ENCODE data around the gene SYNE2.

The SYNE2 gene

DNA sequence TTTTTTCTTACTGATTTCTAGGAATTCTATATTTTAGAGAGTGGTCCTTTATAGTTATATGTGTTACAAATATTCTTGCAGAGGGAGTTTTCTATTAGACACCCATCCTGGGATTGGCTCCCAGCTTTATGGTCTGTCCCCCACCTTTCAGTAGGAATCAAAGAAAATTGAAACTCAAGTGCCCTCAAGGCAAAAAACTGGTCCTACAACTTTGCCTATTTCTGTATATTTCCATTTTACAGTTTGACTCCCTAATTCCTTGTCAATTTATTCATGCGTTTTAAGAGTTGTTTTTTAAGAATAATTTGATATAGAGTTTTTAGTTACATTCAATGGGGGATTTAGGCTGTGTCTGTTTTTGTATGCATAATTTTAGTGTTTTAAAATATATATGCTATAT is 208.9 kb downstream of the SYNE2 start:
- Histone ChIP-seq H3K36me3 (ENCODE audit: low read length) (peaks cover 32% of the 10 kb centered on the region), H3K9me2 (replicated peaks; ENCODE audit: insufficient read depth, low read length) (no peaks in the 10 kb centered on the region), H3K9ac (ENCODE audit: low read length) (no peak overlapping the region), H3K27me3 (ENCODE audit: low read length) (no peaks in the 10 kb centered on the region), H3K27ac (ENCODE audit: low read depth, low read length) (no peak overlapping the region), H3K4me2 (ENCODE audit: low read depth, low read length, poor library complexity, severe bottlenecking) (no peak overlapping the region), H3K9me3 (ENCODE audit: insufficient read depth, low read length) (no peaks in the 10 kb centered on the region), H3F3A (ENCODE audit: insufficient read depth) (no peaks in the 10 kb centered on the region), H4K20me1 (ENCODE audit: low read depth, low read length) (no peaks in the 10 kb centered on the region), H2AFZ (ENCODE audit: low read depth, low read length, severe bottlenecking) (no peak overlapping the region), H3K4me3 (ENCODE audit: insufficient read depth, low read length, poor library complexity, severe bottlenecking) (no peak overlapping the region), H3K79me2 (ENCODE audit: insufficient read depth, low read length) (no peaks in the 10 kb centered on the region)
- TF ChIP-seq EZH2phosphoT487 (conservative IDR thresholded peaks at IDR 0.05; ENCODE audit: low read length), result no peak
- TF ChIP-seq, protein P1, sequence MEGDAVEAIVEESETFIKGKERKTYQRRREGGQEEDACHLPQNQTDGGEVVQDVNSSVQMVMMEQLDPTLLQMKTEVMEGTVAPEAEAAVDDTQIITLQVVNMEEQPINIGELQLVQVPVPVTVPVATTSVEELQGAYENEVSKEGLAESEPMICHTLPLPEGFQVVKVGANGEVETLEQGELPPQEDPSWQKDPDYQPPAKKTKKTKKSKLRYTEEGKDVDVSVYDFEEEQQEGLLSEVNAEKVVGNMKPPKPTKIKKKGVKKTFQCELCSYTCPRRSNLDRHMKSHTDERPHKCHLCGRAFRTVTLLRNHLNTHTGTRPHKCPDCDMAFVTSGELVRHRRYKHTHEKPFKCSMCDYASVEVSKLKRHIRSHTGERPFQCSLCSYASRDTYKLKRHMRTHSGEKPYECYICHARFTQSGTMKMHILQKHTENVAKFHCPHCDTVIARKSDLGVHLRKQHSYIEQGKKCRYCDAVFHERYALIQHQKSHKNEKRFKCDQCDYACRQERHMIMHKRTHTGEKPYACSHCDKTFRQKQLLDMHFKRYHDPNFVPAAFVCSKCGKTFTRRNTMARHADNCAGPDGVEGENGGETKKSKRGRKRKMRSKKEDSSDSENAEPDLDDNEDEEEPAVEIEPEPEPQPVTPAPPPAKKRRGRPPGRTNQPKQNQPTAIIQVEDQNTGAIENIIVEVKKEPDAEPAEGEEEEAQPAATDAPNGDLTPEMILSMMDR (IDR thresholded peaks at IDR 0.05; ENCODE audit: insufficient read depth, low read length, poor library complexity, severe bottlenecking), result no peak

DNA sequence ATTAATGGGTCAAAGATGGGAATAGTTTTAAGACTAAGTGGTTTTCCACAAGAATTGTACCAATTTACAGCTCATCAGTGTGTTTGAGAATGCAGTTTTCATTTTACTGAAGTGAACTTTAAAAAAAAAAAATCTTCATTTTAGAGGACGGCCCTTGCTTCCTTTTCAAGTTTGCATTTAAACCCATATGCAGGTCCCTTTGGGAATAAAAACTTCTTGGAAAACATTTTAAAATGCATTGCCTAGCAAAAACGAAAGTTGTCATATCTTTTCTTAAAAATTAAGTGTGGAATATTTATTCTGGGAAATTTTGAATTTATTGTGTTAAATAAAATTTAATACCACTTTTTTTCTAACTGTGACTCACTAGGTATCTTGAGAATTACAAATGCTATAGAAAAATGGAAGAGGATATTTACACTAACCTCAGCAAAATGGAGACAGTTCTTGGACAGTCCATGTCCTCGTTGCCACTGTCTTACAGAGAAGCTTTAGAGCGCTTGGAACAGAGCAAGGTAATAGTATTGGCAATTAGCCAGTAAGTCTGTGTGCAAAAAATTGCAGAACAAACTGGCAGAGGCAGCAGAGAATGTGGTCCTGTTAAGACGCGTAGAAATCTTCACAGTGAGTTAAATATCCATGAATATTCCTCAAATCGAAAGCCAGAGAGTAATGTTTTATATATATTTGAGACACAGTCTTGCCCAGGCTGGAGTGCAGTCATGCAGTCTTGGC is 209.7 kb downstream of the SYNE2 start:
- Histone ChIP-seq H3K9me3 (ENCODE audit: insufficient read depth, low read length) (no peaks in the 10 kb centered on the region), H3K79me2 (ENCODE audit: insufficient read depth, low read length) (no peaks in the 10 kb centered on the region), H3K27me3 (ENCODE audit: low read length) (no peaks in the 10 kb centered on the region), H3K27ac (ENCODE audit: low read depth, low read length) (no peak overlapping the region), H3K36me3 (ENCODE audit: low read length) (peaks cover 35% of the 10 kb centered on the region), H4K20me1 (ENCODE audit: low read depth, low read length) (no peaks in the 10 kb centered on the region), H3K9me2 (replicated peaks; ENCODE audit: insufficient read depth, low read length) (no peaks in the 10 kb centered on the region), H3K4me3 (ENCODE audit: insufficient read depth, low read length, poor library complexity, severe bottlenecking) (no peak overlapping the region), H3K9ac (ENCODE audit: low read length) (no peak overlapping the region), H3K4me2 (ENCODE audit: low read depth, low read length, poor library complexity, severe bottlenecking) (no peak overlapping the region), H3F3A (ENCODE audit: insufficient read depth) (no peaks in the 10 kb centered on the region), H2AFZ (ENCODE audit: low read depth, low read length, severe bottlenecking) (no peak overlapping the region)
- TF ChIP-seq EZH2phosphoT487 (conservative IDR thresholded peaks at IDR 0.05; ENCODE audit: low read length), result no peak
- TF ChIP-seq, protein P1 (IDR thresholded peaks at IDR 0.05; ENCODE audit: insufficient read depth, low read length, poor library complexity, severe bottlenecking), result no peak

DNA sequence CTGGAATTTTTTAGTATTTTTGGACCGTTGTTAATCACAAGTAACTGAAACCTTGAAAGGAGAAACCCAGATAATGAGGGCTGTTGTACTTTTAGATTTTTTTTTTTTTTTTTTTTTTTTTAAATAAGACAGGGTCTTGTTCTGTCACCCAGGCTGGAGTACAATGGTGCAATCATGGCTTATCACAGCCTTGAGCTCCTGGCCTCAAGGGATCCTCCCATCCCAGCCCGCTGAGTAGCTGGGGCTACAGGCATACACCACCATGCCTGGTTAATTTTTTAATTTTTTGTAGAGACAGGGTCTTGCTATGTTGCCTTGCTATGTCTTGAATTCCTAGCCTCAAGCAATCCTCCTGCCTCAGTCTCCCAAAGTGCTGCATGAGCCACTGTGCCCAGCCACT is 211.6 kb downstream of the SYNE2 start:
- H3K9me3 ChIP-seq (ENCODE audit: insufficient read depth, low read length), result no peaks in the 10 kb centered on the region
- H3K27me3 ChIP-seq (ENCODE audit: low read length), result no peaks in the 10 kb centered on the region
- no peak overlapping the region for H2AFZ ChIP-seq (ENCODE audit: low read depth, low read length, severe bottlenecking)
- peaks cover 42% of the 10 kb centered on the region for H3K36me3 ChIP-seq (ENCODE audit: low read length)
- H4K20me1 ChIP-seq (ENCODE audit: low read depth, low read length), result no peaks in the 10 kb centered on the region
- H3K4me2 ChIP-seq (ENCODE audit: low read depth, low read length, poor library complexity, severe bottlenecking), result no peak overlapping the region
- no peak overlapping the region for H3K9ac ChIP-seq (ENCODE audit: low read length)
- H3K27ac ChIP-seq (ENCODE audit: low read depth, low read length), result no peak overlapping the region
- H3K9me2 ChIP-seq (replicated peaks; ENCODE audit: insufficient read depth, low read length), result no peaks in the 10 kb centered on the region
- H3F3A ChIP-seq (ENCODE audit: insufficient read depth), result no peaks in the 10 kb centered on the region
- no peak overlapping the region for H3K4me3 ChIP-seq (ENCODE audit: insufficient read depth, low read length, poor library complexity, severe bottlenecking)
- TF ChIP-seq, protein P1 (IDR thresholded peaks at IDR 0.05; ENCODE audit: insufficient read depth, low read length, poor library complexity, severe bottlenecking), result no peak
- no peak for TF ChIP-seq EZH2phosphoT487 (conservative IDR thresholded peaks at IDR 0.05; ENCODE audit: low read length)
- H3K79me2 ChIP-seq (ENCODE audit: insufficient read depth, low read length), result no peaks in the 10 kb centered on the region

Data from SU-DHL-6 (cell line).